ENCODE results near the gene SLC10A3. TPM values are rescaled to one million over a fixed set of nuclear protein-coding genes. Genes with fewer than 3 reads are reported as not detected.

Gene SLC10A3
- polyA plus RNA-seq, 3 donors: 25.3 to 33.1 (median 26.7) TPM

DNA sequence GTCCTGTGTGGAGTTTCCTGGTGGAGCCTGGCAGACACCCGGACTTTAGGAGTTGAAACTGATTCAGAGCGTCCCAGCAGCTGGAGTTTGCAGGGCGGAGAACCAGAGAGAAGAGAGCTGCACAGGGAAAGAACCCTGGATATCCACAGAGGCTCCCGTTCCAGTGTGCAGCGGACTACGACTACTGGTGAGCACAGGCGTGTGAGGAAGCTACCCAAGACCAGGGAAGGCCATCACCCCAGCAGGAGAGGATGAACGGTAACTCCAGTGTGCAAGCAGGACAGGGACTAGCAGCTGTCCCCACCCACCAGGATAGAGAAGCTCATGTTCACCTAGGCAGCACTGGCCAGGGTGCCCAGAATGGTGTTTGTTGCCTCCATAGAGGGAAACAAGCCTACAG, 13.6 kb downstream of the SLC10A3 start:
- WGBS (ENCODE audit: insufficient coverage): 96% methylated on average over 4 of the region's 8 CpGs
- H3K27me3 ChIP-seq (ENCODE audit: control insufficient read depth in 2 of 2, insufficient read depth in 2 of 2, low read length in 2 of 2): no peaks in the 10 kb centered on the region

DNA sequence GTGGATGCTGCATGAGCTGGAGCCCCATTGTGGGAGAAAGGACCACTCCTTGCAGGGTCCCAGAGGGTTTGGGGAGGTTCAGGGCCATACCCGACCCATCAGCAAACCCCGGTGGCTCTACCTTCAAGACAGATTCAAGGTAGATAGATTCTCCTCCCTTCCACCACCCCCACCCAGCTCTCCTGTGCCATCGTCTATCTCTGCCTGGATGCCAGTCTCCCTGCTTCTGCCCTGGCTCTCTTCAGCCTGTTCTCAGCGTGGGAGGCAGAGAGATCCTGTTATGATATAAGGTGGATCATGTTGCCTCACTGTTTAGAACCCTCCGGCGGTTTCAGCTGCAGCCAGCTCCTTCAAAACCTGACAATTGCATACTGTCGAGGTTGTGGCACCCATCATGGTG, 16.7 kb downstream of the SLC10A3 start:
- no peak overlapping the region for H3K27ac ChIP-seq (ENCODE audit: low read depth in 1 of 2, low read length in 2 of 2)
- Mint-ChIP-seq H3K27me3 (ENCODE audit: low read depth in 3 of 3) (peaks cover 0 to 10% (median 2%) of the 10 kb centered on the region in 3 donors), H3K36me3 (no peaks in the 10 kb centered on the region), H3K27ac (no peak overlapping the region), H3K4me3 (no peak overlapping the region), H3K4me1 (peaks cover 4% of the 10 kb centered on the region), H3K9me3 (peaks cover 0 to 14% (median 2%) of the 10 kb centered on the region in 7 donors)
- no peak overlapping the region for H3K4me2 ChIP-seq (replicated peaks; ENCODE audit: extremely low read depth, low read length, poor library complexity, severe bottlenecking)
- no peak overlapping the region for H3K9ac ChIP-seq (ENCODE audit: insufficient read depth, low read length, poor library complexity, severe bottlenecking)
- H3K79me2 ChIP-seq (ENCODE audit: insufficient read depth, low read length): no peaks in the 10 kb centered on the region
- DNase-seq: no peak
- peaks cover 0 to 4% of the 10 kb centered on the region in 2 donors for H3K9me3 ChIP-seq (replicated peaks in 1 of 2; ENCODE audit: control insufficient read depth in 1 of 2, insufficient read depth in 1 of 2, low read length in 2 of 2)
- TF ChIP-seq, protein P1, sequence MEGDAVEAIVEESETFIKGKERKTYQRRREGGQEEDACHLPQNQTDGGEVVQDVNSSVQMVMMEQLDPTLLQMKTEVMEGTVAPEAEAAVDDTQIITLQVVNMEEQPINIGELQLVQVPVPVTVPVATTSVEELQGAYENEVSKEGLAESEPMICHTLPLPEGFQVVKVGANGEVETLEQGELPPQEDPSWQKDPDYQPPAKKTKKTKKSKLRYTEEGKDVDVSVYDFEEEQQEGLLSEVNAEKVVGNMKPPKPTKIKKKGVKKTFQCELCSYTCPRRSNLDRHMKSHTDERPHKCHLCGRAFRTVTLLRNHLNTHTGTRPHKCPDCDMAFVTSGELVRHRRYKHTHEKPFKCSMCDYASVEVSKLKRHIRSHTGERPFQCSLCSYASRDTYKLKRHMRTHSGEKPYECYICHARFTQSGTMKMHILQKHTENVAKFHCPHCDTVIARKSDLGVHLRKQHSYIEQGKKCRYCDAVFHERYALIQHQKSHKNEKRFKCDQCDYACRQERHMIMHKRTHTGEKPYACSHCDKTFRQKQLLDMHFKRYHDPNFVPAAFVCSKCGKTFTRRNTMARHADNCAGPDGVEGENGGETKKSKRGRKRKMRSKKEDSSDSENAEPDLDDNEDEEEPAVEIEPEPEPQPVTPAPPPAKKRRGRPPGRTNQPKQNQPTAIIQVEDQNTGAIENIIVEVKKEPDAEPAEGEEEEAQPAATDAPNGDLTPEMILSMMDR (IDR thresholded peaks at IDR 0.05): no peak
- H3K4me3 ChIP-seq (replicated peaks in 1 of 3; ENCODE audit: low read depth in 2 of 3, low read length in 3 of 3): no peak overlapping the region
- H3K27me3 ChIP-seq (ENCODE audit: control insufficient read depth in 2 of 2, insufficient read depth in 2 of 2, low read length in 2 of 2): no peaks in the 10 kb centered on the region
- WGBS (ENCODE audit: insufficient coverage): 77% methylated on average over 3 of the region's 7 CpGs
- H3K36me3 ChIP-seq (replicated peaks in 1 of 2; ENCODE audit: control insufficient read depth in 1 of 2, insufficient read depth in 2 of 2, low read length in 2 of 2): no peaks in the 10 kb centered on the region
- no peaks in the 10 kb centered on the region for H4K20me1 ChIP-seq (ENCODE audit: insufficient read depth, low read length)
- H2AFZ ChIP-seq (ENCODE audit: insufficient read depth, low read depth, low read length, poor library complexity, severe bottlenecking): no peak overlapping the region
- H3K4me1 ChIP-seq (ENCODE audit: control insufficient read depth in 1 of 2, insufficient read depth in 2 of 2, low read length in 2 of 2): peaks cover 6 to 8% of the 10 kb centered on the region in 2 donors
- intact Hi-C loops (cut with micrococcal nuclease): no loop called here

More for the DNA sequence above, 13.6 kb downstream of the SLC10A3 start:
- DNase-seq: no peak
- Mint-ChIP-seq H3K27me3 (ENCODE audit: low read depth in 3 of 3) (peaks cover 0 to 25% (median 2%) of the 10 kb centered on the region in 3 donors), H3K4me3 (no peak overlapping the region), H3K27ac (peak overlapping the region in 3 of 7 donors; percentile 58 to 69 (median 65)), H3K36me3 (no peaks in the 10 kb centered on the region), H3K4me1 (peaks cover 7% of the 10 kb centered on the region), H3K9me3 (peaks cover 0 to 6% (median 2%) of the 10 kb centered on the region in 7 donors)
- H3K9ac ChIP-seq (ENCODE audit: insufficient read depth, low read length, poor library complexity, severe bottlenecking): no peak overlapping the region
- no peak overlapping the region for H3K27ac ChIP-seq (ENCODE audit: low read depth in 1 of 2, low read length in 2 of 2)
- H3K4me3 ChIP-seq (replicated peaks in 1 of 3; ENCODE audit: low read depth in 2 of 3, low read length in 3 of 3): no peak overlapping the region
- intact Hi-C loops (cut with micrococcal nuclease): loop anchor here in 1 of 2 donors (5.0 kb wide), 1 partner anchor 35 kb away; the partner anchor contains the start of gene FAM50A
- peaks cover 15 to 19% of the 10 kb centered on the region in 2 donors for H3K4me1 ChIP-seq (ENCODE audit: control insufficient read depth in 1 of 2, insufficient read depth in 2 of 2, low read length in 2 of 2)
- no peaks in the 10 kb centered on the region for H3K79me2 ChIP-seq (ENCODE audit: insufficient read depth, low read length)
- TF ChIP-seq, protein P1 (IDR thresholded peaks at IDR 0.05): no peak
- H3K9me3 ChIP-seq (replicated peaks in 1 of 2; ENCODE audit: control insufficient read depth in 1 of 2, insufficient read depth in 1 of 2, low read length in 2 of 2): no peaks in the 10 kb centered on the region
- no peaks in the 10 kb centered on the region for H3K36me3 ChIP-seq (replicated peaks in 1 of 2; ENCODE audit: control insufficient read depth in 1 of 2, insufficient read depth in 2 of 2, low read length in 2 of 2)
- no peak overlapping the region for H3K4me2 ChIP-seq (replicated peaks; ENCODE audit: extremely low read depth, low read length, poor library complexity, severe bottlenecking)
- H2AFZ ChIP-seq (ENCODE audit: insufficient read depth, low read depth, low read length, poor library complexity, severe bottlenecking): no peak overlapping the region
- H4K20me1 ChIP-seq (ENCODE audit: insufficient read depth, low read length): no peaks in the 10 kb centered on the region
